Measurements from ENCODE around the gene LDLRAD1. TPM values are rescaled to one million over a fixed set of nuclear protein-coding genes. Genes with fewer than 3 reads are reported as not detected.

LDLRAD1 gene, protein sequence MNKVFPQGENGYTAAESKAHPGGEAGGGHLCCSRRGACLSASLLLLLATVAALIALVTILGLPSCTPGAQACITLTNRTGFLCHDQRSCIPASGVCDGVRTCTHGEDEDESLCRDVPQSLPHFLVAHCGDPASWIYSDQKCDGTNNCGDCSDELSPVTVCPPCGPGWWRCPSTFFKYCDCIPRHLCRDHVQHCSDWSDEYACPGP
- total RNA-seq: 1 to 10 TPM in 1 of 4 donors, under 1 TPM in 1, not detected in 2; 0.49 to 1.4 TPM

- WGBS, 2 donors: 42% methylated on average over 4 of the region's 6 CpGs; no CpG with 5 or more reads in 1 of the 2 donors
- no peak for TF ChIP-seq POLR2A (IDR thresholded peaks at IDR 0.05)
- TF ChIP-seq, protein P1, sequence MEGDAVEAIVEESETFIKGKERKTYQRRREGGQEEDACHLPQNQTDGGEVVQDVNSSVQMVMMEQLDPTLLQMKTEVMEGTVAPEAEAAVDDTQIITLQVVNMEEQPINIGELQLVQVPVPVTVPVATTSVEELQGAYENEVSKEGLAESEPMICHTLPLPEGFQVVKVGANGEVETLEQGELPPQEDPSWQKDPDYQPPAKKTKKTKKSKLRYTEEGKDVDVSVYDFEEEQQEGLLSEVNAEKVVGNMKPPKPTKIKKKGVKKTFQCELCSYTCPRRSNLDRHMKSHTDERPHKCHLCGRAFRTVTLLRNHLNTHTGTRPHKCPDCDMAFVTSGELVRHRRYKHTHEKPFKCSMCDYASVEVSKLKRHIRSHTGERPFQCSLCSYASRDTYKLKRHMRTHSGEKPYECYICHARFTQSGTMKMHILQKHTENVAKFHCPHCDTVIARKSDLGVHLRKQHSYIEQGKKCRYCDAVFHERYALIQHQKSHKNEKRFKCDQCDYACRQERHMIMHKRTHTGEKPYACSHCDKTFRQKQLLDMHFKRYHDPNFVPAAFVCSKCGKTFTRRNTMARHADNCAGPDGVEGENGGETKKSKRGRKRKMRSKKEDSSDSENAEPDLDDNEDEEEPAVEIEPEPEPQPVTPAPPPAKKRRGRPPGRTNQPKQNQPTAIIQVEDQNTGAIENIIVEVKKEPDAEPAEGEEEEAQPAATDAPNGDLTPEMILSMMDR (IDR thresholded peaks at IDR 0.05): no peak
- Histone ChIP-seq H3K27ac (peak within 1 kb of the TSS; percentile 55 to 83 (median 76)), H3K4me3 (no peak within 1 kb of the TSS), H3K9me3 (no peaks in the 10 kb centered on the region), H3K4me1 (peaks cover 10 to 44% (median 10%) of the 10 kb centered on the region in 3 donors), H3K27me3 (peaks cover 0 to 18% (median 0%) of the 10 kb centered on the region in 4 donors), H3K36me3 (no peaks in the 10 kb centered on the region)
- intact Hi-C loops (cut with DNase I): no loop called here
- no peak for DNase-seq
Measured at GRCh38 chr1:54017979-54018378, at the start of gene LDLRAD1. LDLRAD1 (minus strand) TSS chr1:54018186; CDS start chr1:54018112, 74 bp downstream.

DNA sequence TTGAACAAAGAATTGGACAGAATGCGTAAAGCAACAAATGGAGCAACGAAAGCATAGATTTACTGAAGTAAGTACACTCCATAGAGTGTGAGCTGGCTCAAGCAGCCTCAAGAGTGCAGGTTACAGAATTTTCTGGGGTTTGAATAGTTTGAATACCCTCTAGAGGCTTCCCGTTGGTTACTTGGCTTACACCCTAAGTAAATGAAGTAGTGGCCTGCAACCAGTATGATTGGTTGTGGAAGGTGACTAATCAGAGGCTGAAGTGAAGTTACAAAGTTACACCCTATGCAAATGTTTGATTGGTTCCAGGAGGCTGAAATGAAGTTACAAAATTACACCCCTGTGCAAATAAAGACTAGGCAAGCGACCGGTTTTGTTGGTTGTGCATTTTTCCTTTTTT, 46.3 kb upstream of the LDLRAD1 start:
- H3K4me3 ChIP-seq: no peak overlapping the region
- intact Hi-C loops (cut with DNase I): no loop called here
- no peaks in the 10 kb centered on the region for H3K27me3 ChIP-seq
- TF ChIP-seq, protein P1 (IDR thresholded peaks at IDR 0.05): no peak
- TF ChIP-seq POLR2A (IDR thresholded peaks at IDR 0.05): no peak
- WGBS, 2 donors: 53 to 85% methylated on average over 5 of the region's 5 CpGs
- H3K9me3 ChIP-seq: no peaks in the 10 kb centered on the region
- peaks cover 0 to 2% (median 0%) of the 10 kb centered on the region in 3 donors for H3K36me3 ChIP-seq
- no peak overlapping the region for H3K27ac ChIP-seq
- no peak for DNase-seq
- H3K4me1 ChIP-seq: no peaks in the 10 kb centered on the region

DNA sequence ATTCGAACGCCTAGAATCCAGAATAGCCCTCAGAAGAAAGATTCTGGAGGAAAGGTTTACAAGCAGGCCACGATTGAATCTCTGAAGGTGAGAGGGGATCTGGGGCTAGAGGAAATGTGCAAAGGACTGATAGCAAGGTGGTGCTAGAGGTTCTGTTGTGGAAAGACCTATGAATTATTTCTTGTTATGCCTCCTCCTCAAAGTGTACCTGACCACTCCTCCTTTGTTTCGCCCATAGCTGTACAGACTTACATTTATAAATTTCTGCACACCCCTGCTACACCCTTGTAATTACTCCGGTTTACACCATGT, 36.4 kb upstream of the LDLRAD1 start:
- intact Hi-C loops (cut with DNase I): no loop called here
- 32 to 41% methylated on average over 5 of the region's 5 CpGs for WGBS, 2 donors
- DNase-seq: no peak
- no peaks in the 10 kb centered on the region for H3K27me3 ChIP-seq
- peak overlapping the region; percentile 67 to 96 (median 78) for H3K4me3 ChIP-seq
- H3K36me3 ChIP-seq: peaks cover 0 to 23% (median 0%) of the 10 kb centered on the region in 3 donors
- peaks cover 20 to 52% (median 26%) of the 10 kb centered on the region in 3 donors for H3K4me1 ChIP-seq
- H3K9me3 ChIP-seq: no peaks in the 10 kb centered on the region
- peak overlapping the region in 3 of 4 donors; percentile 98 for H3K27ac ChIP-seq
- TF ChIP-seq, protein P1 (IDR thresholded peaks at IDR 0.05): no peak
- no peak for TF ChIP-seq POLR2A (IDR thresholded peaks at IDR 0.05)

DNA sequence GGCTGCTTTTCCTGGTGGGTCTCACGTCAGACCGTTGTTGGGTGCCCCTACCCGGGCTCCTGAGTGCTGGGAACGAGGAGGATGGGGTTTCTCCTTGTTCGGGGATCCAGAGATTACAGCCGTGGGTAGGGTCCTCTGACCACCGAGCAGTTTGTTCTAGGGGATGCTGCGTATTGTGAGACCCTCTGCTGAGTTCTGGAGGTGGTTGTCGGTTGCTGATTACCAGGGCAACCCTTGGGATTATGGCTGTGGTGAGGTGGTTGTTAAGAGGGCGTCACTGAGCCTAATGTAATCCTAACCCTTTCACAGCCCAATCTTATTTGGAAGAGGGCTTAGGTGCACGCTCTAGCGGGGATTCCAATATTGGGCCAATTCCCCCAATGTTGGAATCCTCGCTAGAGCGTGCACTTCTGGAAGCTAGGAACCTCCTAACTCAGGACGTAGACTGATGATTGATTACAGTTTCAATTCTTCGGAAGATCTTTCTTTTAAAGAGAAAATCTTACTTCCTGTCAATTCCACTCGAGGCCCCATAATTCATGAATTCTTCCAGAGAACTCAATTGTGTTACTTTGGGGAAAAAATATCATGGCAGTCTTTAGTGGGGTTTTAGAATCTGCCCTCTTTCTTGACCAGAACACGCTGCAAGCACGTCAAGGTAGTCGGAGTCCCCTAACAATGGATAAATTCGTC, 35.9 kb upstream of the LDLRAD1 start:
- Histone ChIP-seq H3K36me3 (peaks cover 0 to 18% (median 0%) of the 10 kb centered on the region in 3 donors), H3K27me3 (no peaks in the 10 kb centered on the region), H3K4me1 (peaks cover 20 to 57% (median 30%) of the 10 kb centered on the region in 3 donors), H3K4me3 (peak overlapping the region; percentile 67 to 96 (median 78)), H3K27ac (peak overlapping the region; percentile 98), H3K9me3 (no peaks in the 10 kb centered on the region)
- TF ChIP-seq, protein P1 (IDR thresholded peaks at IDR 0.05): no peak
- TF ChIP-seq POLR2A (IDR thresholded peaks at IDR 0.05): no peak
- no peak for DNase-seq
- 10 to 13% methylated on average over 10 to 13 of the region's 21 CpGs for WGBS, 2 donors
- intact Hi-C loops (cut with DNase I): no loop called here
